ENCODE data around the gene EHD4. TPM values are rescaled to one million over a fixed set of nuclear protein-coding genes. Genes with fewer than 3 reads are reported as not detected.

EHD4 gene
- polyA plus RNA-seq, 2 of the 4 experiments (the other 2 are of a cell fraction): 8.2 to 9.0 TPM

DNA sequence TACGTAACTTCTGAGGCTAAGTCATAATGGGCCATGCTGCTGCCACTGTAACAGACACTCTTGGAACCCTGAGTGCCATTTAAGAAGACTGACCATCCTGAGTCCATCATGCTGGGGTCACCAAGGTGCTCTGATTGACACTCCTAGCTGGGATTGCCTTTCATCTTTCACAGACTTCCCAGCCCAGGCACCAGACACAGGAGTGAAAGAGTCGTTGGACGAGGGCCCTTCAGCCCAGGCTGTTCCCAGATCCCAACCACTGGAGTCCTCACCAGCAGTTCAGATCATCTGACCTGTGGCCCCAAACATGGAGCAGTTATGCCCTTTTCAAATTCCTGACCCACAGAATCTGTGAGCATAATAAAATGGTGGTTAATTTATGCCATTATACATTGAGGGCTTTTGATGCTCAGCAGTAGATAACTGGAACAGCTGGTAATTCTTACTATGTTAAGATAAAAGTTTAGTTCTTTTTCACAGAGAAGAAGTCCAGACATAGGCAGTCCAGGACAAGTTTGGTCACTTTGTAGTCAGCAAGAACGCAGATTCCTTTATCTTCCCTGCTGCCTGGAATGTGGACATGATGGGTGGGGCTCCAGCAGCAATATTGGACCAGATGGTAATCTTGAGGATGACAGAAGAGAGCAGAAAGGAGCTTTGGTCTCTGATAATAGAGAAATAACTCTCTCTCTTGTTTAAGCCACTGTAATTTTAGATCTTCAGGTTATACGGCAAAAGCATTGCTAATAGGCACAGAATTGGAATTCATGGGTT is 7.3 kb upstream of the EHD4 start:
- whole genome bisulfite sequencing (ENCODE audit: missing lambda C conversion rate): 86% methylated on average over 5 of the region's 5 CpGs
- Histone ChIP-seq H3K9me3 (no peaks in the 10 kb centered on the region), H3K4me1 (no peaks in the 10 kb centered on the region), H3K4me2 (no peak overlapping the region), H3K27ac (no peak overlapping the region), H3K4me3 (no peak overlapping the region)
- no peak for TF ChIP-seq CBX2 (IDR thresholded peaks at IDR 0.05; ENCODE audit: borderline replicate concordance, low read depth)
- TF ChIP-seq, protein P1, sequence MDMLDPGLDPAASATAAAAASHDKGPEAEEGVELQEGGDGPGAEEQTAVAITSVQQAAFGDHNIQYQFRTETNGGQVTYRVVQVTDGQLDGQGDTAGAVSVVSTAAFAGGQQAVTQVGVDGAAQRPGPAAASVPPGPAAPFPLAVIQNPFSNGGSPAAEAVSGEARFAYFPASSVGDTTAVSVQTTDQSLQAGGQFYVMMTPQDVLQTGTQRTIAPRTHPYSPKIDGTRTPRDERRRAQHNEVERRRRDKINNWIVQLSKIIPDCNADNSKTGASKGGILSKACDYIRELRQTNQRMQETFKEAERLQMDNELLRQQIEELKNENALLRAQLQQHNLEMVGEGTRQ (IDR thresholded peaks at IDR 0.05): no peak
- TF ChIP-seq, protein P2, sequence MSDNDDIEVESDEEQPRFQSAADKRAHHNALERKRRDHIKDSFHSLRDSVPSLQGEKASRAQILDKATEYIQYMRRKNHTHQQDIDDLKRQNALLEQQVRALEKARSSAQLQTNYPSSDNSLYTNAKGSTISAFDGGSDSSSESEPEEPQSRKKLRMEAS (IDR thresholded peaks at IDR 0.05): no peak
- no peak for TF ChIP-seq POLR2A (IDR thresholded peaks at IDR 0.05; ENCODE audit: low read length)
- TF ChIP-seq, protein P3, sequence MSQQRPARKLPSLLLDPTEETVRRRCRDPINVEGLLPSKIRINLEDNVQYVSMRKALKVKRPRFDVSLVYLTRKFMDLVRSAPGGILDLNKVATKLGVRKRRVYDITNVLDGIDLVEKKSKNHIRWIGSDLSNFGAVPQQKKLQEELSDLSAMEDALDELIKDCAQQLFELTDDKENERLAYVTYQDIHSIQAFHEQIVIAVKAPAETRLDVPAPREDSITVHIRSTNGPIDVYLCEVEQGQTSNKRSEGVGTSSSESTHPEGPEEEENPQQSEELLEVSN (IDR thresholded peaks at IDR 0.05; ENCODE audit: borderline replicate concordance, low read depth): no peak
- no peak for TF ChIP-seq RNF2 (IDR thresholded peaks at IDR 0.05; ENCODE audit: borderline replicate concordance, low read depth)
- ATAC-seq (no peak), DNase-seq (ENCODE audit: low read depth in 1 of 2, low spot score in 1 of 2) (no peak), FAIRE-seq (no peak)
- ChIA-PET POLR2A (no interaction called here), CTCF (interaction anchor here (1.3 to 4.7 kb wide), 4 partner anchors 10 to 158 kb away, joined by 4 to 41 read pairs (median 5); no protein-coding TSS in a partner anchor)

DNA sequence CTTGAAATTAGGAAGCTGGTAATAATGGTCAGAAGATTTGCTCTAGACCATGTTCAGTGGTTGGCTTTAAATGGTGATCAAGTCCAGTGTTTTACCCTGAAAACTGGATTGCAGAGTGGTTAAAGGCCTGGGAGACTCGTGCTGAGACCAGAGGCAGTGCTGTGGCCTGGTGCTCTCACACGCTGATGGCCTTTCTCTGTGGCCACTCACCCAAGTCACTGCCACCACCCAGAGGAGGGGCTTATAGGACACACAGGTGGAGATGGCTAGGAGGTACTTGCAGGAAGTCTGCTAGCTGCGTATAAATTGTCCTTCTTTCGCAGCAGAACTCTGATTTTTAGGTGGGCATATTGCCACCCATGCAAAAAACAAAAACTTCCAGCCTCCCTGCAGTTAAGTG is 6.2 kb upstream of the EHD4 start:
- Histone ChIP-seq H3K4me1 (no peaks in the 10 kb centered on the region), H3K9me3 (no peaks in the 10 kb centered on the region), H3K4me3 (no peak overlapping the region), H3K27ac (no peak overlapping the region), H3K4me2 (no peak overlapping the region)
- DNase-seq (ENCODE audit: low read depth in 1 of 2, low spot score in 1 of 2) (no peak), ATAC-seq (no peak), FAIRE-seq (no peak)
- no peak for TF ChIP-seq RCOR1 (IDR thresholded peaks at IDR 0.05; ENCODE audit: low read depth, low read length)
- no peak for TF ChIP-seq TFCP2L1 (CRISPR knock-in tag; IDR thresholded peaks at IDR 0.05)
- TF ChIP-seq FOXS1 (CRISPR knock-in tag; IDR thresholded peaks at IDR 0.05): no peak
- no peak for TF ChIP-seq EHF (CRISPR knock-in tag; IDR thresholded peaks at IDR 0.05)
- no peak for TF ChIP-seq KDM1A (IDR thresholded peaks at IDR 0.05; ENCODE audit: low read depth)
- ChIA-PET CTCF (interaction anchor here (0.7 to 4.7 kb wide), 3 partner anchors 11 to 45 kb away, joined by 3 to 41 read pairs (median 4); no protein-coding TSS in a partner anchor), POLR2A (no interaction called here)
- 86% methylated on average over 4 of the region's 4 CpGs for WGBS (ENCODE audit: missing lambda C conversion rate)

DNA sequence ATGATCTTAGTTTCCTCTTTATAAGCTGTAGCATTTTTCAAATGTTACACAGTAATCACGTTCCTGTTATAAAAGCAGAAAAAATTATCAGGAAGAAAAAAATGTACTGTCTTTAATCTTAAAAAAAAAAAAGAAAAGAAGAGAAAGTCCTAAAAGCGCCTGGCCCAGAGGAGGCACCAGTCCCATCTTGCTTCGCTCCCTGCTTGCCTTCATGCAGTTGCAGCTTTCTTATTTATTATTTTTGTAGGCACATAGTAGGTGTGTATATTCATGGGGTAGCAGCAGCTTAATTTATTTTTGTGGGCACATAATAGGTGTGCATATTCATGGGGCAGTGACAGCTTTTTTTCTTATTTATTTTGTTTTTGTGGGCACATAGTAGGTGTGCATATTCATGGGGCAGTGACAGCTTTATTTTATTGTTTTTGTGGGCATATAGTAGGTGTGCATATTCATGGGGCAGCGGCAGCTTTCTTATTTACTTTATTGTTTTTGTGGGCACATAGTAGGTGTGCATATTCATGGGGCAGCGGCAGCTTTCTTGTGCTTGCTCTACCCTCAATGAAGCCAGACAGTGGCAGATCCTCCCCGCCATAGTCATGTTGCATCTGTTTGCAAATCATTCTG is 5.5 kb upstream of the EHD4 start:
- Histone ChIP-seq H3K9me3 (no peaks in the 10 kb centered on the region), H3K27ac (no peak overlapping the region), H3K4me3 (no peak overlapping the region), H3K4me2 (no peak overlapping the region), H3K4me1 (no peaks in the 10 kb centered on the region)
- CTCF ChIA-PET: interaction anchor here (0.7 to 4.7 kb wide), 4 partner anchors 12 to 45 kb away, joined by 3 to 41 read pairs (median 4); no protein-coding TSS in a partner anchor
- POLR2A ChIA-PET: no interaction called here
- TF ChIP-seq PHF8 (IDR thresholded peaks at IDR 0.05; ENCODE audit: borderline replicate concordance, low read depth) (no peak), JUN (IDR thresholded peaks at IDR 0.05) (no peak), POLR2AphosphoS2 (conservative IDR thresholded peaks at IDR 0.05; ENCODE audit: low read length) (no peak), HDAC2 (IDR thresholded peaks at IDR 0.05) (no peak), HOXB5 (CRISPR knock-in tag; IDR thresholded peaks at IDR 0.05) (no peak), ESRRA (IDR thresholded peaks at IDR 0.05; ENCODE audit: borderline replicate concordance, low read length) (no peak), HOXA7 (CRISPR knock-in tag; IDR thresholded peaks at IDR 0.05) (no peak), SMC3 (IDR thresholded peaks at IDR 0.05) (no peak), CEBPB (IDR thresholded peaks at IDR 0.05) (no peak; a peak in 1 of 4 replicates), RARB (CRISPR knock-in tag; IDR thresholded peaks at IDR 0.05) (no peak), TP53 (CRISPR knock-in tag; IDR thresholded peaks at IDR 0.05) (no peak), FOSL2 (IDR thresholded peaks at IDR 0.05) (no peak), FOSL2 (CRISPR knock-in tag; IDR thresholded peaks at IDR 0.05) (no peak), TFCP2L1 (CRISPR knock-in tag; IDR thresholded peaks at IDR 0.05) (no peak), EHF (CRISPR knock-in tag; IDR thresholded peaks at IDR 0.05) (no peak), ZSCAN20 (CRISPR knock-in tag; IDR thresholded peaks at IDR 0.05) (no peak), RFX5 (IDR thresholded peaks at IDR 0.05) (no peak)
- TF ChIP-seq, protein P4, sequence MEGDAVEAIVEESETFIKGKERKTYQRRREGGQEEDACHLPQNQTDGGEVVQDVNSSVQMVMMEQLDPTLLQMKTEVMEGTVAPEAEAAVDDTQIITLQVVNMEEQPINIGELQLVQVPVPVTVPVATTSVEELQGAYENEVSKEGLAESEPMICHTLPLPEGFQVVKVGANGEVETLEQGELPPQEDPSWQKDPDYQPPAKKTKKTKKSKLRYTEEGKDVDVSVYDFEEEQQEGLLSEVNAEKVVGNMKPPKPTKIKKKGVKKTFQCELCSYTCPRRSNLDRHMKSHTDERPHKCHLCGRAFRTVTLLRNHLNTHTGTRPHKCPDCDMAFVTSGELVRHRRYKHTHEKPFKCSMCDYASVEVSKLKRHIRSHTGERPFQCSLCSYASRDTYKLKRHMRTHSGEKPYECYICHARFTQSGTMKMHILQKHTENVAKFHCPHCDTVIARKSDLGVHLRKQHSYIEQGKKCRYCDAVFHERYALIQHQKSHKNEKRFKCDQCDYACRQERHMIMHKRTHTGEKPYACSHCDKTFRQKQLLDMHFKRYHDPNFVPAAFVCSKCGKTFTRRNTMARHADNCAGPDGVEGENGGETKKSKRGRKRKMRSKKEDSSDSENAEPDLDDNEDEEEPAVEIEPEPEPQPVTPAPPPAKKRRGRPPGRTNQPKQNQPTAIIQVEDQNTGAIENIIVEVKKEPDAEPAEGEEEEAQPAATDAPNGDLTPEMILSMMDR (IDR thresholded peaks at IDR 0.05): no peak
- TF ChIP-seq, protein P5, sequence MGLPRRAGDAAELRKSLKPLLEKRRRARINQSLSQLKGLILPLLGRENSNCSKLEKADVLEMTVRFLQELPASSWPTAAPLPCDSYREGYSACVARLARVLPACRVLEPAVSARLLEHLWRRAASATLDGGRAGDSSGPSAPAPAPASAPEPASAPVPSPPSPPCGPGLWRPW (IDR thresholded peaks at IDR 0.05): no peak
- DNase-seq (ENCODE audit: low read depth in 1 of 2, low spot score in 1 of 2) (no peak), FAIRE-seq (no peak), ATAC-seq (no peak)
- WGBS (ENCODE audit: missing lambda C conversion rate): 80% methylated on average over 6 of the region's 6 CpGs

Measured in A549 (cell line).